Suprapubic skin (tissue), 4 donors: Measurements from ENCODE around the gene SOWAHA. TPM values are rescaled to one million over a fixed set of nuclear protein-coding genes. Genes with fewer than 3 reads are reported as not detected.

Experiments
- DNase-seq, 2 donors: peaks; one replicate each; pipeline ENCODE4 v3.0.0-alpha.2; 2019; ENCODE audit warnings: low spot score in 2 of 2
- H3K27ac ChIP-seq: fragments of 200-600 bp; sonication (generic); one replicate; pipeline ENCODE4 v1.5.1; 2019
- H3K27me3 ChIP-seq: fragments of 200-600 bp; sonication (generic); one replicate; pipeline ENCODE4 v1.5.1; 2019
- H3K36me3 ChIP-seq: fragments of 200-600 bp; sonication (generic); one replicate; pipeline ENCODE4 v1.5.1; 2019
- H3K4me1 ChIP-seq: fragments of 200-600 bp; sonication (generic); one replicate; pipeline ENCODE4 v1.5.1; 2019
- H3K4me3 ChIP-seq: fragments of 200-600 bp; sonication (generic); one replicate; pipeline ENCODE4 v1.5.1; 2019; ENCODE audit warnings: mild to moderate bottlenecking
- H3K9me3 ChIP-seq: fragments of 200-600 bp; sonication (generic); one replicate; pipeline ENCODE4 v1.5.1; 2019
- EP300 ChIP-seq: sonication (generic); formaldehyde crosslinking; IDR thresholded peaks from one replicate; pipeline ENCODE4 v1.6.1; 2017; ENCODE audit warnings: antibody characterized with exemption
- POLR2A ChIP-seq, 2 donors: fragments of 450-650 bp; IDR thresholded peaks; one replicate each; pipeline ENCODE4 v1.6.1; 2017; ENCODE audit warnings: antibody characterized with exemption in 2 of 2, mild to moderate bottlenecking in 2 of 2, moderate library complexity in 2 of 2
- POLR2AphosphoS5 ChIP-seq, 3 donors: sonication (generic); formaldehyde crosslinking; IDR thresholded peaks; one replicate each; pipeline ENCODE4 v1.6.1; 2017; ENCODE audit warnings: antibody characterized with exemption in 3 of 3
- WGBS: methylation state at CpG from one replicate; pipeline ENCODE4 v1.1.5; 2018; 5-methylcytosine and 5-hydroxymethylcytosine counted together
- total RNA-seq, 4 donors: library from RNA; depleted of rRNA; stranded (reverse); fragments of >200 nt; gene quantifications; one replicate each; pipeline ENCODE4 v1.1.0, GENCODE V29; 2016
- TF ChIP-seq, protein P1 (sequence below), 2 donors: fragments of 200-600 bp in 1 of 2; fragments of 450-650 bp in 1 of 2; sonication (generic) in 1 of 2; IDR thresholded peaks; one replicate each; pipeline ENCODE4 v1.5.1; 2016 to 2019; ENCODE audit warnings: antibody characterized with exemption in 2 of 2, mild to moderate bottlenecking in 1 of 2, moderate library complexity in 1 of 2

Gene SOWAHA
- total RNA-seq, 4 donors from 2014 or later: 0.23 to 0.93 (median 0.48) TPM; not detected in 1

GRCh38 chr5:132825033-132825833 lies 12.1 kb downstream of the SOWAHA start:
- H3K4me3 ChIP-seq: peak overlapping the region; percentile 44
- H3K4me1 ChIP-seq: peaks cover 27% of the 10 kb centered on the region
- 46% methylated on average over 15 of the region's 71 CpGs for WGBS

GRCh38 chr5:132825834-132826391 lies 12.8 kb downstream of the SOWAHA start:
- H3K4me1 ChIP-seq: peaks cover 32% of the 10 kb centered on the region
- H3K9me3 ChIP-seq: no peaks in the 10 kb centered on the region
- peaks cover 19% of the 10 kb centered on the region for H3K27me3 ChIP-seq
- peak overlapping the region; percentile 44 for H3K4me3 ChIP-seq
- DNase-seq: peak in 1 of 2 donors; percentile 70
- H3K27ac ChIP-seq: no peak overlapping the region
- no peak for TF ChIP-seq POLR2AphosphoS5 (IDR thresholded peaks at IDR 0.05)
- no peak for TF ChIP-seq EP300
- no peak for TF ChIP-seq POLR2A (IDR thresholded peaks at IDR 0.05)
- TF ChIP-seq, protein P1, sequence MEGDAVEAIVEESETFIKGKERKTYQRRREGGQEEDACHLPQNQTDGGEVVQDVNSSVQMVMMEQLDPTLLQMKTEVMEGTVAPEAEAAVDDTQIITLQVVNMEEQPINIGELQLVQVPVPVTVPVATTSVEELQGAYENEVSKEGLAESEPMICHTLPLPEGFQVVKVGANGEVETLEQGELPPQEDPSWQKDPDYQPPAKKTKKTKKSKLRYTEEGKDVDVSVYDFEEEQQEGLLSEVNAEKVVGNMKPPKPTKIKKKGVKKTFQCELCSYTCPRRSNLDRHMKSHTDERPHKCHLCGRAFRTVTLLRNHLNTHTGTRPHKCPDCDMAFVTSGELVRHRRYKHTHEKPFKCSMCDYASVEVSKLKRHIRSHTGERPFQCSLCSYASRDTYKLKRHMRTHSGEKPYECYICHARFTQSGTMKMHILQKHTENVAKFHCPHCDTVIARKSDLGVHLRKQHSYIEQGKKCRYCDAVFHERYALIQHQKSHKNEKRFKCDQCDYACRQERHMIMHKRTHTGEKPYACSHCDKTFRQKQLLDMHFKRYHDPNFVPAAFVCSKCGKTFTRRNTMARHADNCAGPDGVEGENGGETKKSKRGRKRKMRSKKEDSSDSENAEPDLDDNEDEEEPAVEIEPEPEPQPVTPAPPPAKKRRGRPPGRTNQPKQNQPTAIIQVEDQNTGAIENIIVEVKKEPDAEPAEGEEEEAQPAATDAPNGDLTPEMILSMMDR (IDR thresholded peaks at IDR 0.05): no peak
- WGBS: 63% methylated on average over 26 of the region's 43 CpGs
- H3K36me3 ChIP-seq: no peaks in the 10 kb centered on the region

More at GRCh38 chr5:132825033-132825833, 12.1 kb downstream of the SOWAHA start:
- no peak overlapping the region for H3K27ac ChIP-seq
- H3K27me3 ChIP-seq: peaks cover 15% of the 10 kb centered on the region
- TF ChIP-seq, protein P1 (IDR thresholded peaks at IDR 0.05): no peak
- TF ChIP-seq EP300 (no peak), POLR2AphosphoS5 (IDR thresholded peaks at IDR 0.05) (no peak), POLR2A (IDR thresholded peaks at IDR 0.05) (no peak)
- DNase-seq: peak in 1 of 2 donors; percentile 73
- H3K36me3 ChIP-seq: no peaks in the 10 kb centered on the region
- H3K9me3 ChIP-seq: no peaks in the 10 kb centered on the region

- Histone ChIP-seq H3K4me1 (peaks cover 33% of the 10 kb centered on the region), H3K27ac (no peak overlapping the region), H3K36me3 (no peaks in the 10 kb centered on the region), H3K9me3 (no peaks in the 10 kb centered on the region), H3K4me3 (no peak overlapping the region), H3K27me3 (peaks cover 19% of the 10 kb centered on the region)
- WGBS: 83% methylated on average over 6 of the region's 6 CpGs
- peak in 1 of 2 donors; percentile 37 for DNase-seq
- TF ChIP-seq POLR2A (IDR thresholded peaks at IDR 0.05): no peak
Measured at GRCh38 chr5:132826424-132827082, 13.5 kb downstream of the SOWAHA start.

- Histone ChIP-seq H3K9me3 (no peaks in the 10 kb centered on the region), H3K27me3 (peaks cover 19% of the 10 kb centered on the region), H3K4me1 (peaks cover 28% of the 10 kb centered on the region), H3K36me3 (no peaks in the 10 kb centered on the region), H3K4me3 (no peak overlapping the region), H3K27ac (no peak overlapping the region)
- TF ChIP-seq EP300 (no peak), POLR2AphosphoS5 (IDR thresholded peaks at IDR 0.05) (no peak), POLR2A (IDR thresholded peaks at IDR 0.05) (no peak)
- DNase-seq: peak in 1 of 2 donors; percentile 6
- WGBS: 100% methylated on average over 3 of the region's 4 CpGs
Measured at GRCh38 chr5:132827943-132828673, 15.0 kb downstream of the SOWAHA start.

DNA sequence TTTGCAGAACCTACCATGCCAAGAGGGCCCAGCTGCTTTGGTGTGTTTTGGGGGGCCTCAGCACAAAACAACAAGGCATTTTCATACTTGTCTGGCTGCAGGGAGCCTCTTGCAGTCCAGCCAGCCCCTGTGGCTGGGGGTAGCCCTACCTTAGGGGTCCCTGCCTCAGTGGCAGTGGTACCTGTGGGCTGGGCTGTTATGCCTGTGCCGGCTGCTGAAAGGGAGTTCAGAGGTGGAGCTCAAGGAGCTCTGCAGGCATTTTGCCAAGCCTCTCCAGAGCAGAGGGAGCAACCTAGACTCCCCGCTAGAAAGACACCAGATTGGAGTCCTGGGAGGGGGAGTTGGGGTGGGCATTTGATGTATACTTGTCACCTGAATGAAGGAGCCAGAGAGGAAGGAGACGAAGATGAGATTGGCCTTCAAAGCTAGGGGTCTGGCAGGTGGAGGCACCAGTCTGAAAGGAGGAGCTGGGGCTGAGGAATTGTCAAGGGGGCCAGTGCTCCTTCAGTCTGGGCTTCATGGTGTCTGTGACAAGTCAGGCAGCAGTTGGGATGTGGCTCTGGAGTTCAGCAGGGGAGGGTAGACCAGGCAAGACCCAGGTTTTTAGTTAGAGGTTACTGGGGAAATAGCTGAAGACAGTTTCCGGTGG lies 15.9 kb downstream of the SOWAHA start:
- H3K36me3 ChIP-seq: no peaks in the 10 kb centered on the region

More for the DNA sequence above, 15.9 kb downstream of the SOWAHA start:
- H3K4me1 ChIP-seq: peaks cover 26% of the 10 kb centered on the region
- H3K9me3 ChIP-seq: no peaks in the 10 kb centered on the region
- TF ChIP-seq, protein P1 (IDR thresholded peaks at IDR 0.05): no peak
- TF ChIP-seq POLR2AphosphoS5 (IDR thresholded peaks at IDR 0.05) (no peak), EP300 (no peak), POLR2A (IDR thresholded peaks at IDR 0.05) (no peak)
- peak in 1 of 2 donors; percentile 58 for DNase-seq
- H3K27me3 ChIP-seq: peaks cover 16% of the 10 kb centered on the region
- H3K4me3 ChIP-seq: peak overlapping the region; percentile 87
- 84% methylated on average over 4 of the region's 4 CpGs for WGBS
- H3K27ac ChIP-seq: no peak overlapping the region
